Measurements from ENCODE around the gene HDAC4. TPM values are rescaled to one million over a fixed set of nuclear protein-coding genes. Genes with fewer than 3 reads are reported as not detected.

The HDAC4 gene
- total RNA-seq, 1 donor from 2014 or later = 65.7 TPM

DNA sequence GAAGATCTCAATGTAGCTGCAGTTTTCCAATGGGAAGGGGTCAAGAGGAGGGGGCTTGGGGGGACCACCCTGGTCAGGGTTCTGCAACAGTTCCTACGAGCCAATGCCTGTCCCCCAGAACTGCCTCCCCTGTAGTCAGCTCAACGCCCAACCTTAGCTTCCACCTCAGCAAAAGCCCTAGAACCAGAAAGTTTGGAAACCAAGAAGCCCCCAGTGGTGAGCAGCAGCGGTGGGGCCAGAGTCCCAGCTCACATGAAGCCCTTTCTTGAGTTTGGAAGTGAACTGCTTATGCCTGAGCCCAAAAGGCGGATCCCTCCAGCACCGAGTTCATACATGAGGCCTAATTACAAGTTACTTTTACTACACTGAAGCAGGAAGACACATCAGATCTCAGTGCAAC, 162.4 kb downstream of the HDAC4 start:
- Histone ChIP-seq H3K9me3 (no peaks in the 10 kb centered on the region), H3K4me1 (peaks cover 0 to 2% of the 10 kb centered on the region in 2 donors), H3K36me3 (no peaks in the 10 kb centered on the region), H3K27ac (no peak overlapping the region), H3K27me3 (no peaks in the 10 kb centered on the region), H3K4me3 (no peak overlapping the region)
- intact Hi-C loops (cut with DNase I) = no loop called here
- peak in 1 of 2 donors; percentile 52 for DNase-seq (ENCODE audit: low spot score in 2 of 2)
- TF ChIP-seq, protein P1, sequence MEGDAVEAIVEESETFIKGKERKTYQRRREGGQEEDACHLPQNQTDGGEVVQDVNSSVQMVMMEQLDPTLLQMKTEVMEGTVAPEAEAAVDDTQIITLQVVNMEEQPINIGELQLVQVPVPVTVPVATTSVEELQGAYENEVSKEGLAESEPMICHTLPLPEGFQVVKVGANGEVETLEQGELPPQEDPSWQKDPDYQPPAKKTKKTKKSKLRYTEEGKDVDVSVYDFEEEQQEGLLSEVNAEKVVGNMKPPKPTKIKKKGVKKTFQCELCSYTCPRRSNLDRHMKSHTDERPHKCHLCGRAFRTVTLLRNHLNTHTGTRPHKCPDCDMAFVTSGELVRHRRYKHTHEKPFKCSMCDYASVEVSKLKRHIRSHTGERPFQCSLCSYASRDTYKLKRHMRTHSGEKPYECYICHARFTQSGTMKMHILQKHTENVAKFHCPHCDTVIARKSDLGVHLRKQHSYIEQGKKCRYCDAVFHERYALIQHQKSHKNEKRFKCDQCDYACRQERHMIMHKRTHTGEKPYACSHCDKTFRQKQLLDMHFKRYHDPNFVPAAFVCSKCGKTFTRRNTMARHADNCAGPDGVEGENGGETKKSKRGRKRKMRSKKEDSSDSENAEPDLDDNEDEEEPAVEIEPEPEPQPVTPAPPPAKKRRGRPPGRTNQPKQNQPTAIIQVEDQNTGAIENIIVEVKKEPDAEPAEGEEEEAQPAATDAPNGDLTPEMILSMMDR (IDR thresholded peaks at IDR 0.05) = no peak

GRCh38 chr2:239236808-239237205, 164.0 kb downstream of the HDAC4 start:
- intact Hi-C loops (cut with DNase I) = no loop called here
- H3K27me3 ChIP-seq = no peaks in the 10 kb centered on the region
- TF ChIP-seq, protein P1 (IDR thresholded peaks at IDR 0.05) = no peak
- H3K27ac ChIP-seq = no peak overlapping the region
- no peak overlapping the region for H3K4me3 ChIP-seq
- H3K36me3 ChIP-seq = no peaks in the 10 kb centered on the region
- H3K4me1 ChIP-seq = peaks cover 0 to 2% of the 10 kb centered on the region in 2 donors
- no peaks in the 10 kb centered on the region for H3K9me3 ChIP-seq
- DNase-seq (ENCODE audit: low spot score in 2 of 2) = peak in 1 of 2 donors; percentile 37

GRCh38 chr2:239236043-239236807, 164.6 kb downstream of the HDAC4 start:
- DNase-seq (ENCODE audit: low spot score in 2 of 2) = peak in 1 of 2 donors; percentile 52
- Histone ChIP-seq H3K4me3 (no peak overlapping the region), H3K4me1 (peaks cover 0 to 2% of the 10 kb centered on the region in 2 donors), H3K9me3 (no peaks in the 10 kb centered on the region), H3K36me3 (no peaks in the 10 kb centered on the region), H3K27me3 (no peaks in the 10 kb centered on the region), H3K27ac (no peak overlapping the region)
- intact Hi-C loops (cut with DNase I) = no loop called here
- TF ChIP-seq, protein P1 (IDR thresholded peaks at IDR 0.05) = no peak

GRCh38 chr2:239235311-239235710, 165.5 kb downstream of the HDAC4 start:
- Histone ChIP-seq H3K9me3 (no peaks in the 10 kb centered on the region), H3K36me3 (no peaks in the 10 kb centered on the region), H3K27me3 (no peaks in the 10 kb centered on the region), H3K4me1 (peaks cover 0 to 2% of the 10 kb centered on the region in 2 donors), H3K4me3 (no peak overlapping the region), H3K27ac (no peak overlapping the region)
- TF ChIP-seq, protein P1 (IDR thresholded peaks at IDR 0.05) = no peak
- intact Hi-C loops (cut with DNase I) = no loop called here
- peak in 1 of 2 donors; percentile 51 for DNase-seq (ENCODE audit: low spot score in 2 of 2)

GRCh38 chr2:239234191-239235175, 166.3 kb downstream of the HDAC4 start:
- intact Hi-C loops (cut with DNase I) = no loop called here
- TF ChIP-seq, protein P1 (IDR thresholded peaks at IDR 0.05) = no peak
- Histone ChIP-seq H3K4me3 (no peak overlapping the region), H3K27ac (no peak overlapping the region), H3K36me3 (no peaks in the 10 kb centered on the region), H3K27me3 (no peaks in the 10 kb centered on the region), H3K4me1 (no peaks in the 10 kb centered on the region), H3K9me3 (no peaks in the 10 kb centered on the region)
- peak in 1 of 2 donors; percentile 53 for DNase-seq (ENCODE audit: low spot score in 2 of 2)
